ENCODE results near the gene LRRN4.

DNA sequence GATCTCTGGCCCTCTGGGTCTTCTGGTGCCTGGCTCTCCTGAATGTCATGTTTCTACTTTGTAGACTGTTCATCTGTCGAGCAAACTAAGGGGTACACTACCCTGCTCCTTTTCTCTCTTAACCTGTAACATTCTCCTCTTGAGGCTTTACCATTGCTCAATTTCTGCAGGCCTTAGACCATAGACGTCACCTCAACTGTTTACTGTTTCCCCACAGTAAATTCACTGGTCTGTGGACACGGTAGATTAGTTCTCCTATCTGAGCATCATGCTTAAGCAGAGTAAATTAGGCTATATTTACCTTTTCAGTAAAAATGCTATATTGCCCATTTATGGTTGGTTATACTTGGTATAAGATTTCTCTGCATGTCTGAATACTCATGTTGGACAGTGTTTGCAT is 62.9 kb downstream of the LRRN4 start:
- TF ChIP-seq SP1 (IDR thresholded peaks at IDR 0.05) = no peak
- TF ChIP-seq BHLHE40 (IDR thresholded peaks at IDR 0.05; ENCODE audit: borderline replicate concordance) = no peak
- no peak for TF ChIP-seq TARDBP (IDR thresholded peaks at IDR 0.05)

Measured in HEK293T (cell line).